Endothelial cell of umbilical vein (primary cell): ENCODE data around the gene RAPH1. TPM values are rescaled to one million over a fixed set of nuclear protein-coding genes. Genes with fewer than 3 reads are reported as not detected.

Source experiments
- BruUV-seq: library from RNA; stranded (reverse); fragments of 400-500 nt; replicated peaks from 2 replicates; lab custom pipeline; 2021; lab: Mats Ljungman, UMichigan
- CTCF ChIA-PET: fragments of 300-600, 350-600 bp; sonication (Branson Sonifier 250); formaldehyde crosslinking; loops from one replicate; lab custom pipeline; 2021; ENCODE audit warnings: antibody characterized with exemption, inconsistent platforms; lab: Charles Lee
- POLR2A ChIA-PET: fragments of 300-600, 350-600 bp; sonication (Branson Sonifier 250); formaldehyde crosslinking; loops from one replicate; lab custom pipeline; 2021; ENCODE audit warnings: antibody characterized with exemption, inconsistent platforms; lab: Charles Lee
- DNase-seq: peaks from one replicate; pipeline ENCODE4 v3.0.0-alpha.2; 2011; ENCODE audit warnings: low read depth, low spot score
- FAIRE-seq: peaks from 2 replicates; lab custom pipeline; 2011; peaks lifted over from hg19 to GRCh38; lab: Jason Lieb, UNC
- H2AFZ ChIP-seq: 2 replicates; pipeline ENCODE4 v1.6.0; 2012; ENCODE audit warnings: low read depth, low read length, control low read depth, inconsistent platforms
- H3K27ac ChIP-seq: 2 replicates; pipeline ENCODE4 v1.5.1; 2011; ENCODE audit warnings: low read depth, mild to moderate bottlenecking, control low read depth, low read length, moderate library complexity; ENCODE audit not compliant: insufficient read depth
- H3K27me3 ChIP-seq, 2 experiments: 2 replicates each; pipeline versions ENCODE4 v1.6.0 to v1.6.1; 2011; ENCODE audit warnings: low read length in 2 of 2, mixed read lengths in 1 of 2; ENCODE audit not compliant: control insufficient read depth in 2 of 2, insufficient read depth in 2 of 2
- H3K36me3 ChIP-seq, 2 experiments: 2 replicates in 1 of 2; 3 replicates in 1 of 2; pipeline ENCODE4 v1.5.1; 2011; ENCODE audit warnings: low read length in 2 of 2, mild to moderate bottlenecking in 1 of 2, moderate library complexity in 1 of 2; ENCODE audit not compliant: control insufficient read depth in 2 of 2, insufficient read depth in 2 of 2; ENCODE audit errors: extremely low read depth in 1 of 2
- H3K4me1 ChIP-seq: 3 replicates; pipeline ENCODE4 v1.5.1; 2011; ENCODE audit warnings: mild to moderate bottlenecking, low read length; ENCODE audit not compliant: control insufficient read depth, insufficient read depth; ENCODE audit errors: extremely low read depth
- H3K4me2 ChIP-seq: 2 replicates; pipeline ENCODE4 v1.6.1; 2011; ENCODE audit warnings: low read length, control low read depth, mixed read lengths; ENCODE audit not compliant: insufficient read depth
- H3K4me3 ChIP-seq, 3 experiments: fragments of 200-600 bp in 1 of 3; sonication (generic), shearing (Covaris generic) in 1 of 3; replicated peaks in 1 of 3; 2 replicates each; pipeline ENCODE4 v1.5.1; 2011 to 2016; ENCODE audit warnings: control low read depth in 3 of 3, low read length in 3 of 3, mild to moderate bottlenecking in 2 of 3, inconsistent platforms in 1 of 3, low read depth in 1 of 3, moderate library complexity in 1 of 3; ENCODE audit not compliant: insufficient read depth in 1 of 3
- H3K79me2 ChIP-seq: 2 replicates; pipeline ENCODE4 v1.6.0; 2012; ENCODE audit warnings: low read length, inconsistent platforms; ENCODE audit not compliant: control insufficient read depth, insufficient read depth
- H3K9ac ChIP-seq: replicated peaks from 2 replicates; pipeline ENCODE3; 2011; ENCODE audit warnings: low read length, control low read depth; ENCODE audit not compliant: insufficient read depth; ENCODE audit errors: extremely low read depth
- H3K9me1 ChIP-seq: replicated peaks from 3 replicates; pipeline ENCODE4 v1.6.0; 2011; ENCODE audit warnings: mild to moderate bottlenecking, low read length; ENCODE audit not compliant: control insufficient read depth, insufficient read depth; ENCODE audit errors: extremely low read depth
- H3K9me3 ChIP-seq: replicated peaks from 2 replicates; pipeline ENCODE4 v1.5.1; 2012; ENCODE audit warnings: low read length, inconsistent platforms; ENCODE audit not compliant: control insufficient read depth, insufficient read depth
- H4K20me1 ChIP-seq: replicated peaks from 2 replicates; pipeline ENCODE3; 2011; ENCODE audit warnings: mild to moderate bottlenecking, low read length; ENCODE audit not compliant: control insufficient read depth, insufficient read depth; ENCODE audit errors: extremely low read depth
- CTCF ChIP-seq, 2 donors: IDR thresholded peaks; 1 replicate in 1 of 2; 2 replicates in 1 of 2; pipeline ENCODE4 v1.5.1; 2011; ENCODE audit warnings: low read length in 2 of 2, mild to moderate bottlenecking in 2 of 2, moderate library complexity in 2 of 2, control low read depth in 1 of 2, inconsistent platforms in 1 of 2, low read depth in 1 of 2; ENCODE audit not compliant: insufficient read depth in 1 of 2; ENCODE audit errors: extremely low read depth in 1 of 2
- EZH2 ChIP-seq: IDR thresholded peaks from 2 replicates; pipeline ENCODE4 v1.6.1; 2012; ENCODE audit warnings: borderline replicate concordance, low read depth, mild to moderate bottlenecking, moderate library complexity, low read length, inconsistent platforms; ENCODE audit not compliant: severe bottlenecking
- FOS ChIP-seq: IDR thresholded peaks from 2 replicates; pipeline ENCODE4 v1.6.1; 2011; ENCODE audit warnings: mild to moderate bottlenecking, low read length, moderate library complexity, borderline replicate concordance; ENCODE audit not compliant: insufficient read depth
- GATA2 ChIP-seq: IDR thresholded peaks from 2 replicates; pipeline ENCODE4 v1.7.0; 2011; ENCODE audit warnings: low read depth, mild to moderate bottlenecking, moderate library complexity, mixed read lengths, low read length; ENCODE audit not compliant: insufficient read length, insufficient read depth
- JUN ChIP-seq: IDR thresholded peaks from 2 replicates; pipeline ENCODE4 v1.6.1; 2011; ENCODE audit warnings: borderline replicate concordance, low read depth; ENCODE audit not compliant: insufficient read length, insufficient read depth
- MAX ChIP-seq: IDR thresholded peaks from 2 replicates; pipeline ENCODE4 v1.6.1; 2011; ENCODE audit not compliant: insufficient read depth, insufficient read length
- MYC ChIP-seq: IDR thresholded peaks from one replicate; pipeline ENCODE4 v1.6.1; 2011; ENCODE audit warnings: mild to moderate bottlenecking, low read depth, low read length
- POLR2A ChIP-seq: IDR thresholded peaks from 2 replicates; pipeline ENCODE4 v1.6.1; 2012; ENCODE audit warnings: low read depth, mild to moderate bottlenecking, control low read depth, low read length
- POLR2AphosphoS5 ChIP-seq: IDR thresholded peaks from 2 replicates; pipeline ENCODE4 v1.6.1; 2012; ENCODE audit warnings: low read depth, mild to moderate bottlenecking, control low read depth, low read length, moderate library complexity; ENCODE audit not compliant: insufficient read depth
- dilution Hi-C: fragments of 300-500 bp; cut with MboI; formaldehyde crosslinking; loops from one replicate; pipeline ENCODE4 v1.15.0; 2019; ENCODE audit warnings: low sequenced_read_pairs; ENCODE audit not compliant: extremely low pct_ligation_motif_present
- intact Hi-C: fragments of 100-400 bp; cut with micrococcal nuclease; formaldehyde crosslinking; loops from one replicate; pipeline ENCODE4 v1.10.0; 2022
- polyA plus RNA-seq, 4 experiments: library from polyadenylated mRNA; depleted of rRNA in 3 of 4; stranded (reverse) in 3 of 4; unstranded in 1 of 4; fragments of >200 nt; gene quantifications; 2 replicates each; pipeline versions ENCODE4 v1.2.1 to v1.2.3, GENCODE V29; 2011 to 2012; ENCODE audit warnings: missing spikeins in 1 of 4
- total RNA-seq: library from RNA; stranded (reverse); gene quantifications from 2 replicates; pipeline ENCODE4 v1.2.3, GENCODE V29; 2021

Gene RAPH1
- total and polyA plus RNA-seq, 2 donors (not counting 3 experiments of a cell fraction or from before 2014, with no cell fraction given) = 5.1 to 59.5 TPM

GRCh38 chr2:203572316-203572715, 37.2 kb upstream of the RAPH1 start:
- FAIRE-seq (no peak), DNase-seq (no peak)
- Histone ChIP-seq H2AFZ (no peak overlapping the region), H3K79me2 (no peaks in the 10 kb centered on the region), H3K9me1 (no peaks in the 10 kb centered on the region), H3K9me3 (no peaks in the 10 kb centered on the region), H3K4me3 (no peak overlapping the region), H3K27ac (no peak overlapping the region), H3K27me3 (no peaks in the 10 kb centered on the region), H4K20me1 (no peaks in the 10 kb centered on the region), H3K9ac (no peak overlapping the region), H3K36me3 (no peaks in the 10 kb centered on the region), H3K4me2 (no peak overlapping the region), H3K4me1 (no peaks in the 10 kb centered on the region)
- ChIA-PET CTCF (no interaction called here), POLR2A (no interaction called here)
- BruUV-seq = no TSS peak
- intact Hi-C loops = no loop called here
- dilution Hi-C loops = no loop called here
- TF ChIP-seq POLR2AphosphoS5 (no peak), JUN (no peak), MYC (no peak), EZH2 (no peak), FOS (no peak), GATA2 (no peak), MAX (no peak), CTCF (IDR thresholded peaks at IDR 0.05; ENCODE audit: extremely low read depth in 1 of 2, insufficient read depth in 1 of 2, low read depth in 1 of 2, low read length in 2 of 2) (no peak), POLR2A (no peak)
